Peyer's patch (tissue), 4 donors: ENCODE measurements around the gene HTT. TPM values are rescaled to one million over a fixed set of nuclear protein-coding genes. Genes with fewer than 3 reads are reported as not detected.
"Not testable (repeated sequence)": the region's sequence is repeated elsewhere in the genome, so short reads cannot be mapped to it uniquely, and the experiment has no call there.

Experiments
- DNase-seq, 3 donors: peaks; one replicate each; pipeline ENCODE4 v3.0.0-alpha.2; 2017 to 2019
- H3K27ac ChIP-seq, 4 donors: fragments of 200-600 bp; sonication (generic); one replicate each; pipeline ENCODE4 v1.5.1; 2016 to 2019
- H3K27me3 ChIP-seq, 2 donors: fragments of 200-600 bp; sonication (generic); one replicate each; pipeline ENCODE4 v1.5.1; 2019
- H3K36me3 ChIP-seq, 3 donors: fragments of 200-600 bp; sonication (generic); one replicate each; pipeline ENCODE4 v1.5.1; 2016 to 2019
- H3K4me1 ChIP-seq, 4 donors: fragments of 200-600 bp; sonication (generic); one replicate each; pipeline ENCODE4 v1.5.1; 2016 to 2019
- H3K4me3 ChIP-seq, 4 donors: fragments of 200-600 bp; sonication (generic); 1 replicate in 3 of 4; 2 replicates in 1 of 4; pipeline ENCODE4 v1.5.1; 2016 to 2019; ENCODE audit warnings: mild to moderate bottlenecking in 1 of 4
- H3K9me3 ChIP-seq, 4 donors: fragments of 200-600 bp; sonication (generic); one replicate each; pipeline ENCODE4 v1.5.1; 2016 to 2019; ENCODE audit warnings: mild to moderate bottlenecking in 1 of 4
- CTCF ChIP-seq, 6 experiments: fragments of 450-650 bp in 4 of 6; fragments of 200-600 bp in 2 of 6; sonication (generic) in 1 of 6; IDR thresholded peaks; one replicate each; pipeline ENCODE4 v1.5.1; 2017 to 2019; ENCODE audit warnings: antibody characterized with exemption in 6 of 6, mild to moderate bottlenecking in 3 of 6, moderate library complexity in 1 of 6
- POLR2A ChIP-seq, 2 donors: fragments of 450-650 bp; IDR thresholded peaks; one replicate each; pipeline ENCODE4 v1.5.1; 2017; ENCODE audit warnings: antibody characterized with exemption in 2 of 2, mild to moderate bottlenecking in 2 of 2, moderate library complexity in 2 of 2
- total RNA-seq, 4 donors: library from RNA; depleted of rRNA; stranded (reverse); fragments of >200 nt; gene quantifications; one replicate each; pipeline ENCODE4 v1.1.0, GENCODE V29; 2016

The HTT gene
- total RNA-seq, 4 donors from 2014 or later: 62.3 to 133 (median 113) TPM

- peaks cover 0 to 6% (median under 1%) of the 10 kb centered on the region in 4 donors for H3K4me1 ChIP-seq
- peaks cover 0 to 10% (median 0%) of the 10 kb centered on the region in 3 donors for H3K36me3 ChIP-seq
- H3K27me3 ChIP-seq: no peaks in the 10 kb centered on the region
- H3K27ac ChIP-seq: no peak overlapping the region
- TF ChIP-seq CTCF (IDR thresholded peaks at IDR 0.05) (no peak), POLR2A (IDR thresholded peaks at IDR 0.05) (no peak)
- no peak overlapping the region for H3K4me3 ChIP-seq
- no peaks in the 10 kb centered on the region for H3K9me3 ChIP-seq
- no peak for DNase-seq
These were observed 8.5 kb downstream of the HTT start for GRCh38 chr4:3082925-3083515.

- TF ChIP-seq CTCF (IDR thresholded peaks at IDR 0.05): no peak
- TF ChIP-seq POLR2A (IDR thresholded peaks at IDR 0.05): no peak
- no peak overlapping the region for H3K27ac ChIP-seq
These were observed 9.3 kb downstream of the HTT start for GRCh38 chr4:3083732-3084131.

GRCh38 chr4:3085948-3086670 is 11.6 kb downstream of the HTT start:
- TF ChIP-seq POLR2A (IDR thresholded peaks at IDR 0.05): no peak
- no peak for TF ChIP-seq CTCF (IDR thresholded peaks at IDR 0.05)
- Histone ChIP-seq H3K4me1 (no peaks in the 10 kb centered on the region), H3K9me3 (no peaks in the 10 kb centered on the region), H3K27ac (no peak overlapping the region), H3K27me3 (no peaks in the 10 kb centered on the region), H3K36me3 (peaks cover 0 to 25% (median 0%) of the 10 kb centered on the region in 3 donors), H3K4me3 (no peak overlapping the region)
- no peak for DNase-seq

More at GRCh38 chr4:3083732-3084131, 9.3 kb downstream of the HTT start:
- no peak for DNase-seq
- no peaks in the 10 kb centered on the region for H3K27me3 ChIP-seq
- H3K9me3 ChIP-seq: no peaks in the 10 kb centered on the region
- no peak overlapping the region for H3K4me3 ChIP-seq
- H3K4me1 ChIP-seq: peaks cover 0 to 5% (median 0%) of the 10 kb centered on the region in 4 donors
- H3K36me3 ChIP-seq: peaks cover 0 to 17% (median 0%) of the 10 kb centered on the region in 3 donors

GRCh38 chr4:3087115-3087797 is 12.8 kb downstream of the HTT start:
- no peaks in the 10 kb centered on the region for H3K9me3 ChIP-seq
- TF ChIP-seq POLR2A (IDR thresholded peaks at IDR 0.05) (no peak), CTCF (IDR thresholded peaks at IDR 0.05) (no peak)
- peaks cover 0 to 25% (median 0%) of the 10 kb centered on the region in 3 donors for H3K36me3 ChIP-seq
- no peak overlapping the region for H3K27ac ChIP-seq
- H3K4me3 ChIP-seq: no peak overlapping the region
- H3K4me1 ChIP-seq: peaks cover 0 to 4% (median 0%) of the 10 kb centered on the region in 4 donors
- H3K27me3 ChIP-seq: no peaks in the 10 kb centered on the region
- DNase-seq: no peak

- TF ChIP-seq CTCF (IDR thresholded peaks at IDR 0.05) (no peak), POLR2A (IDR thresholded peaks at IDR 0.05) (no peak)
- Histone ChIP-seq H3K36me3 (peaks cover 0 to 30% (median 0%) of the 10 kb centered on the region in 3 donors), H3K27ac (peak overlapping the region in 1 of 4 donors; percentile 12), H3K4me1 (peaks cover 0 to 4% (median 0%) of the 10 kb centered on the region in 4 donors), H3K9me3 (no peaks in the 10 kb centered on the region), H3K27me3 (no peaks in the 10 kb centered on the region), H3K4me3 (no peak overlapping the region)
- DNase-seq: no peak
These were observed 17.0 kb downstream of the HTT start for GRCh38 chr4:3091464-3091863.

- H3K27ac ChIP-seq, H3K4me1 ChIP-seq, DNase-seq, H3K27me3 ChIP-seq, H3K4me3 ChIP-seq, H3K9me3 ChIP-seq: not testable (repeated sequence)
- H3K36me3 ChIP-seq: peaks cover 0 to 13% (median 0%) of the 10 kb centered on the region in 3 donors
These were observed 20.2 kb downstream of the HTT start for GRCh38 chr4:3094701-3095100.
